Measurements from ENCODE around the gene KCTD7. TPM values are rescaled to one million over a fixed set of nuclear protein-coding genes. Genes with fewer than 3 reads are reported as not detected.
"Not testable (repeated sequence)": the region's sequence is repeated elsewhere in the genome, so short reads cannot be mapped to it uniquely, and the experiment has no call there.

Gene KCTD7
- total and polyA plus RNA-seq, 4 donors, result 1.4 to 5.1 (median 2.9) TPM

GRCh38 chr7:66602159-66602558 is 26.5 kb upstream of the KCTD7 start:
- H3K27ac ChIP-seq (ENCODE audit: low read depth in 1 of 2, low read length in 2 of 2), result no peak overlapping the region
- no peaks in the 10 kb centered on the region for H3K4me1 ChIP-seq (ENCODE audit: control insufficient read depth in 4 of 4, insufficient read depth in 4 of 4, low read length in 3 of 4)
- DNase-seq (ENCODE audit: low spot score), result no peak
- no peak overlapping the region for H3K4me3 ChIP-seq (ENCODE audit: low read depth in 1 of 3, low read length in 3 of 3)
- H3K27me3 ChIP-seq (ENCODE audit: control insufficient read depth in 4 of 4, insufficient read depth in 4 of 4, low read length in 3 of 4), result no peaks in the 10 kb centered on the region
- H3K9me3 ChIP-seq (ENCODE audit: control insufficient read depth in 4 of 4, low read length in 3 of 4), result no peaks in the 10 kb centered on the region
- no peak overlapping the region for H3K9ac ChIP-seq (ENCODE audit: low read depth in 1 of 2, low read length in 2 of 2)
- no peaks in the 10 kb centered on the region for H3K36me3 ChIP-seq (ENCODE audit: control insufficient read depth in 4 of 4, insufficient read depth in 3 of 4, low read depth in 1 of 4, low read length in 3 of 4)
- no peak for TF ChIP-seq FOXA1 (IDR thresholded peaks at IDR 0.05)
- no peak for TF ChIP-seq HNF4A (conservative IDR thresholded peaks at IDR 0.05)
- TF ChIP-seq FOXA2 (IDR thresholded peaks at IDR 0.05), result no peak
- no peak for TF ChIP-seq NR2F2 (IDR thresholded peaks at IDR 0.05)
- TF ChIP-seq EGR1 (IDR thresholded peaks at IDR 0.05; ENCODE audit: low read depth in 2 of 2), result no peak
- TF ChIP-seq RAD21 (IDR thresholded peaks at IDR 0.05), result no peak
- TF ChIP-seq TAF1 (conservative IDR thresholded peaks at IDR 0.05), result no peak
- no peak for TF ChIP-seq ATF3 (IDR thresholded peaks at IDR 0.05)
- no peak for TF ChIP-seq ZBTB33 (IDR thresholded peaks at IDR 0.05)
- no peak for TF ChIP-seq RXRA (IDR thresholded peaks at IDR 0.05)
- no peak for TF ChIP-seq SP1 (IDR thresholded peaks at IDR 0.05)
- TF ChIP-seq GABPA (IDR thresholded peaks at IDR 0.05 in 1 of 2, conservative IDR thresholded peaks at IDR 0.05 in 1 of 2), result no peak
- 87% methylated on average over 3 of the region's 3 CpGs for WGBS

GRCh38 chr7:66604198-66604597 is 24.5 kb upstream of the KCTD7 start:
- no peak overlapping the region for H3K27ac ChIP-seq (ENCODE audit: low read depth in 1 of 2, low read length in 2 of 2)
- DNase-seq (ENCODE audit: low spot score), result no peak
- H3K27me3 ChIP-seq (ENCODE audit: control insufficient read depth in 4 of 4, insufficient read depth in 4 of 4, low read length in 3 of 4), result no peaks in the 10 kb centered on the region
- 100% methylated on average over 1 of the region's 1 CpG for WGBS
- TF ChIP-seq FOXA2 (IDR thresholded peaks at IDR 0.05) (no peak), TAF1 (conservative IDR thresholded peaks at IDR 0.05) (no peak), EGR1 (IDR thresholded peaks at IDR 0.05; ENCODE audit: low read depth in 2 of 2) (no peak), NR2F2 (IDR thresholded peaks at IDR 0.05) (no peak), JUND (IDR thresholded peaks at IDR 0.05) (no peak), CTCF (IDR thresholded peaks at IDR 0.05; ENCODE audit: low read depth, low read length, missing input control) (no peak), RXRA (IDR thresholded peaks at IDR 0.05) (no peak), ZBTB33 (IDR thresholded peaks at IDR 0.05) (no peak), REST (IDR thresholded peaks at IDR 0.05) (no peak), YY1 (IDR thresholded peaks at IDR 0.05) (no peak), HNF4A (conservative IDR thresholded peaks at IDR 0.05) (no peak), RAD21 (IDR thresholded peaks at IDR 0.05) (no peak), HNF4G (IDR thresholded peaks at IDR 0.05) (no peak)
- H3K36me3 ChIP-seq (ENCODE audit: control insufficient read depth in 4 of 4, insufficient read depth in 3 of 4, low read depth in 1 of 4, low read length in 3 of 4), result no peaks in the 10 kb centered on the region
- no peaks in the 10 kb centered on the region for H3K9me3 ChIP-seq (ENCODE audit: control insufficient read depth in 4 of 4, low read length in 3 of 4)
- no peak overlapping the region for H3K4me3 ChIP-seq (ENCODE audit: low read depth in 1 of 3, low read length in 3 of 3)
- no peaks in the 10 kb centered on the region for H3K4me1 ChIP-seq (ENCODE audit: control insufficient read depth in 4 of 4, insufficient read depth in 4 of 4, low read length in 3 of 4)
- no peak overlapping the region for H3K9ac ChIP-seq (ENCODE audit: low read depth in 1 of 2, low read length in 2 of 2)

GRCh38 chr7:66606540-66607291 is 22.0 kb upstream of the KCTD7 start:
- H3K9me3 ChIP-seq (ENCODE audit: control insufficient read depth in 4 of 4, low read length in 3 of 4); DNase-seq (ENCODE audit: low spot score); H3K4me3 ChIP-seq (ENCODE audit: low read depth in 1 of 3, low read length in 3 of 3); H3K36me3 ChIP-seq (ENCODE audit: control insufficient read depth in 4 of 4, insufficient read depth in 3 of 4, low read depth in 1 of 4, low read length in 3 of 4); H3K27ac ChIP-seq (ENCODE audit: low read depth in 1 of 2, low read length in 2 of 2); H3K4me1 ChIP-seq (ENCODE audit: control insufficient read depth in 4 of 4, insufficient read depth in 4 of 4, low read length in 3 of 4); H3K9ac ChIP-seq (ENCODE audit: low read depth in 1 of 2, low read length in 2 of 2); H3K27me3 ChIP-seq (ENCODE audit: control insufficient read depth in 4 of 4, insufficient read depth in 4 of 4, low read length in 3 of 4): not testable (repeated sequence)
- WGBS, result 94% methylated on average over 34 of the region's 34 CpGs
